MM.1S (cell line): ENCODE measurements around the gene UTP4.

ENCODE experiments used
- DNase-seq: peaks from one replicate; pipeline ENCODE4 v3.0.0-alpha.2; 2015
- H2AFZ ChIP-seq: fragments of 300-600 bp; sonication (generic); 2 replicates; pipeline ENCODE4 v1.6.0; 2016; ENCODE audit warnings: antibody characterized with exemption, low read length
- H3F3A ChIP-seq: fragments of 300-600 bp; sonication (generic); 2 replicates; pipeline ENCODE4 v1.6.1; 2016; ENCODE audit warnings: mild to moderate bottlenecking, antibody characterized with exemption, low read length, moderate library complexity, mixed read lengths; ENCODE audit not compliant: insufficient read depth
- H3K27ac ChIP-seq: fragments of 300-600 bp; sonication (generic); 2 replicates; pipeline ENCODE4 v1.5.1; 2016; ENCODE audit warnings: mild to moderate bottlenecking, low read length
- H3K27me3 ChIP-seq: fragments of 300-600 bp; sonication (generic); replicated peaks from 2 replicates; pipeline ENCODE4 v1.6.0; 2016; ENCODE audit warnings: low read length; ENCODE audit not compliant: insufficient read depth
- H3K36me3 ChIP-seq: fragments of 300-600 bp; sonication (generic); replicated peaks from 2 replicates; pipeline ENCODE4 v1.6.1; 2016; ENCODE audit warnings: mild to moderate bottlenecking, low read length, mixed read lengths; ENCODE audit not compliant: insufficient read depth
- H3K4me1 ChIP-seq: fragments of 300-600 bp; sonication (generic); 2 replicates; pipeline ENCODE4 v1.6.1; 2016; ENCODE audit warnings: low read length, mixed read lengths
- H3K4me2 ChIP-seq: fragments of 300-600 bp; sonication (generic); 2 replicates; pipeline ENCODE4 v1.6.0; 2016; ENCODE audit warnings: low read depth, low read length
- H3K4me3 ChIP-seq: fragments of 300-600 bp; sonication (generic); 2 replicates; pipeline ENCODE4 v1.5.1; 2016; ENCODE audit warnings: low read length, mixed read lengths
- H3K79me2 ChIP-seq: fragments of 300-600 bp; sonication (generic); 2 replicates; pipeline ENCODE4 v1.6.1; 2016; ENCODE audit warnings: mixed run types, low read length, mixed read lengths
- H3K9ac ChIP-seq: fragments of 300-600 bp; sonication (generic); 2 replicates; pipeline ENCODE4 v1.6.1; 2016; ENCODE audit warnings: low read length, mixed read lengths
- H3K9me2 ChIP-seq: fragments of 300-600 bp; sonication (generic); replicated peaks from 2 replicates; pipeline ENCODE4 v1.6.1; 2016; ENCODE audit warnings: mild to moderate bottlenecking, low read length, mixed read lengths; ENCODE audit not compliant: insufficient read depth
- H3K9me3 ChIP-seq: fragments of 300-600 bp; sonication (generic); replicated peaks from 2 replicates; pipeline ENCODE4 v1.6.1; 2016; ENCODE audit warnings: mild to moderate bottlenecking, low read length, mixed read lengths; ENCODE audit not compliant: insufficient read depth
- H4K20me1 ChIP-seq: fragments of 300-600 bp; sonication (generic); 2 replicates; pipeline ENCODE4 v1.6.1; 2016; ENCODE audit warnings: mild to moderate bottlenecking, low read length, moderate library complexity, mixed read lengths; ENCODE audit not compliant: insufficient read depth
- EZH2 ChIP-seq: fragments of 300-600 bp; sonication (generic); optimal IDR thresholded peaks from 2 replicates; pipeline ENCODE3; 2017; ENCODE audit warnings: low read depth, mild to moderate bottlenecking, antibody characterized with exemption, low read length, mixed read lengths
- EZH2phosphoT487 ChIP-seq: fragments of 300-600 bp; sonication (generic); IDR thresholded peaks from 2 replicates; pipeline ENCODE4 v1.6.1; 2018; ENCODE audit warnings: antibody characterized with exemption, low read length
- TF ChIP-seq, protein P1 (sequence below): fragments of 300-600 bp; sonication (generic); IDR thresholded peaks from 2 replicates; pipeline ENCODE4 v1.5.1; 2016; ENCODE audit warnings: antibody characterized with exemption, low read length, mixed read lengths

UTP4 gene

DNA sequence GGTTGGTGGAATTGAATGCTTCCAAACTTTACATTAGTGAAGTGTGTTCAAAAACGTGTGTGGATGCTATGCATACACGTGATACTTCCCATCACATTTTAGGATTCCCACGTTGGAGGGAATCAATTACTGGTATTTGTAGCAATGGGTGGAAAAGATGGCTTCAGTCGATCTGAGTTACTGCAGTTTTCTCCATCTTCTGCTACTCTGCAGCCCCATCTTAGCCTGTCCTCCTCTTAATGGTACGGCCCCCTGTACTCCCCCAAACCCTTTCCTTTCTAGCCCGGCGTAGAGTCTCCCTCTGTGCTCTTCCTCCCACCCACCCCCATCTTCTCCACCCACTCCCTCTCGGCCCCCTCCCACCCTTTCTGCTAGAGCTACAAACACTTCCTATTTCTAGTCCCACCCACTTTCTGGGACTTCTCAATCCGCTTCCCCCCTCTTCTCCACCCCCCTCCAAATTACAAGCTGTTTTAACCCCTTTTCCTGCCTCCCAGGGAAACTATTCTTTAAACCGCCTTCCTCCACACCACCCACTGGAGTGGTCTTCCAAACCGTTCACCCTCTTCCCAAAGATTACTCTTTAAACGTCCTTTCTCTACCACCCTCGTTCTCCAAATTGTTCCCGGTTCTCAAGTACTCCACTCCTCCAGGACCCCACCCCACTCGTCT, 1.1 kb upstream of the UTP4 start:
- Histone ChIP-seq H3K9me2 (no peaks in the 10 kb centered on the region), H3K4me1 (peaks cover 9% of the 10 kb centered on the region; the same call in 1 of the 2 replicates), H2AFZ (peak overlapping the region; percentile 37; the same call in 1 of the 2 replicates), H3K27me3 (no peaks in the 10 kb centered on the region), H4K20me1 (no peaks in the 10 kb centered on the region), H3K4me3 (peak overlapping the region; percentile 96), H3K4me2 (peak overlapping the region; percentile 75), H3K79me2 (peaks cover 86% of the 10 kb centered on the region), H3K9ac (peak overlapping the region; percentile 90), H3K9me3 (no peaks in the 10 kb centered on the region), H3K36me3 (peaks cover 3% of the 10 kb centered on the region; the same call in 1 of the 2 replicates), H3K27ac (peak overlapping the region; percentile 27; the same call in 1 of the 2 replicates), H3F3A (no peaks in the 10 kb centered on the region)
- DNase-seq: no peak
- TF ChIP-seq EZH2phosphoT487: no peak
- TF ChIP-seq, protein P1, sequence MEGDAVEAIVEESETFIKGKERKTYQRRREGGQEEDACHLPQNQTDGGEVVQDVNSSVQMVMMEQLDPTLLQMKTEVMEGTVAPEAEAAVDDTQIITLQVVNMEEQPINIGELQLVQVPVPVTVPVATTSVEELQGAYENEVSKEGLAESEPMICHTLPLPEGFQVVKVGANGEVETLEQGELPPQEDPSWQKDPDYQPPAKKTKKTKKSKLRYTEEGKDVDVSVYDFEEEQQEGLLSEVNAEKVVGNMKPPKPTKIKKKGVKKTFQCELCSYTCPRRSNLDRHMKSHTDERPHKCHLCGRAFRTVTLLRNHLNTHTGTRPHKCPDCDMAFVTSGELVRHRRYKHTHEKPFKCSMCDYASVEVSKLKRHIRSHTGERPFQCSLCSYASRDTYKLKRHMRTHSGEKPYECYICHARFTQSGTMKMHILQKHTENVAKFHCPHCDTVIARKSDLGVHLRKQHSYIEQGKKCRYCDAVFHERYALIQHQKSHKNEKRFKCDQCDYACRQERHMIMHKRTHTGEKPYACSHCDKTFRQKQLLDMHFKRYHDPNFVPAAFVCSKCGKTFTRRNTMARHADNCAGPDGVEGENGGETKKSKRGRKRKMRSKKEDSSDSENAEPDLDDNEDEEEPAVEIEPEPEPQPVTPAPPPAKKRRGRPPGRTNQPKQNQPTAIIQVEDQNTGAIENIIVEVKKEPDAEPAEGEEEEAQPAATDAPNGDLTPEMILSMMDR: no peak
- TF ChIP-seq EZH2: no peak

DNA sequence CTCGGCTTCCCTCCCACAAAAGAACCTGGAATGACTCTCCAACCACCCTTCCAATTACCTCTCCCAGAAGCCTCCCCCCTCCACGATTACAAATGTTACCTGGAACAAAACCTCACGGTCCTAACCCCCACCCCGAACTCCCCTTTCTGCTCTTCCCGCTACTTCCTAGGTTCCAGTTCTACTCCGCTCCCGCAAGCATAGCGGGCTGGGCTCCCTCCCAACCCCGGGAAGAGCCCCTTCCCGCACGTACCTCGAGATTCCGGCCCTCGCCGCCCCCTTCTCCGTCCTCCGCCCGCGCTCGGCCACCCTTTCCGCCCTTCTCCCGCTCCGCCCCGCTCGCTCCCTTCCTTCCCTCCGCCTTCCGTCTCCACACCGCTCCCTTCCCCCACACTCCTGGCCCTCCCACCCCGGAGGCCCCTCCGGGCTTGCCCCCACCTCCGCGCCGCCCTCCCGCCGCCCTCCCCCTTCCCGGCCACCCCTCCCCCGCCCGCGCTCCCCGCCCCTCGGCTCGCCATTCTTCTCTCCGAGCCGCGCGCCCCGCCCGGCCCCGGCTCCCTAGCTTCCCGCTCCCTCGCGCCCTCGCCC, 518 bp upstream of the UTP4 start:
- H3K79me2 ChIP-seq: peaks cover 86% of the 10 kb centered on the region
- peaks cover 9% of the 10 kb centered on the region; the same call in 1 of the 2 replicates for H3K4me1 ChIP-seq
- peak overlapping the region; percentile 37; the same call in 1 of the 2 replicates for H2AFZ ChIP-seq
- DNase-seq: peak; percentile 54
- H3K9ac ChIP-seq: peak overlapping the region; percentile 90
- H3K36me3 ChIP-seq: peaks cover 4% of the 10 kb centered on the region; the same call in 1 of the 2 replicates
- H3K9me3 ChIP-seq: no peaks in the 10 kb centered on the region
- TF ChIP-seq EZH2phosphoT487: no peak
- TF ChIP-seq, protein P1: no peak
- no peak for TF ChIP-seq EZH2
- no peaks in the 10 kb centered on the region for H3F3A ChIP-seq
- peak overlapping the region; percentile 27; the same call in 1 of the 2 replicates for H3K27ac ChIP-seq
- no peaks in the 10 kb centered on the region for H3K9me2 ChIP-seq
- no peaks in the 10 kb centered on the region for H3K27me3 ChIP-seq
- peak overlapping the region; percentile 75 for H3K4me2 ChIP-seq
- no peaks in the 10 kb centered on the region for H4K20me1 ChIP-seq
- H3K4me3 ChIP-seq: peak overlapping the region; percentile 96

DNA sequence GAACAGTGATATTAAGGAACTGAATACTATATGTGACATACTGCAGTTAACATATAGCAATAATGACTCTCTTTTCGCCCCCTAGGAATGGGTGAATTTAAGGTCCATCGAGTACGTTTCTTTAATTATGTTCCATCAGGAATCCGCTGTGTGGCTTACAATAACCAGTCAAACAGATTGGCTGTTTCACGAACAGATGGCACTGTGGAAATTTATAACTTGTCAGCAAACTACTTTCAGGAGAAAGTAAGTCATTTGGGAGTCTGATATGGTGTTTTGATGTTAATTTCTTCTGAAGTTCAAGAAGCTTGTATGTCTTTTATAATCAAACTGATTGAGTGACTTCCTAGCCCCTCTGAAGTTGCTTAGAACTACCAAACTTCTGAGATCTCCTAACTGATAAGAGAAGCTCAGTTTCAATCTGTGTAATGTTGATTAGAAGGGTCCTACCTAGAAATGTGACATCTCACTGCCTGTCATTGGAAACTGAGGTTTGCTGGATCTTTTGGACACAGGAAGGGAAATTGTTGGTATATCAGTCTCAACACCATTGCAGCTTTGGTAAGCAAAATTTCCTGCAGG, 1.0 kb downstream of the UTP4 start:
- H3K27ac ChIP-seq: no peak overlapping the region; the same call in 1 of the 2 replicates
- H3K4me3 ChIP-seq: peak overlapping the region; percentile 94

More for the DNA sequence above, 1.0 kb downstream of the UTP4 start:
- Histone ChIP-seq H3F3A (no peaks in the 10 kb centered on the region), H3K4me2 (peak overlapping the region; percentile 81), H3K36me3 (peaks cover 13% of the 10 kb centered on the region; the same call in 1 of the 2 replicates), H2AFZ (0 out of 2 replicates have a peak overlapping the region, but pooled peaks have one; percentile 88), H3K4me1 (peaks cover 9% of the 10 kb centered on the region; the same call in 1 of the 2 replicates), H3K79me2 (peaks cover 94% of the 10 kb centered on the region), H3K9me2 (no peaks in the 10 kb centered on the region), H4K20me1 (no peaks in the 10 kb centered on the region), H3K27me3 (no peaks in the 10 kb centered on the region), H3K9me3 (no peaks in the 10 kb centered on the region), H3K9ac (peak overlapping the region; percentile 90; the same call in 1 of the 2 replicates)
- TF ChIP-seq, protein P1: no peak
- TF ChIP-seq EZH2phosphoT487 (no peak), EZH2 (no peak)
- DNase-seq: no peak
